H1 (cell line): ENCODE results near the gene ACAA1. TPM values are rescaled to one million over a fixed set of nuclear protein-coding genes. Genes with fewer than 3 reads are reported as not detected.

Experiments
- CTCF ChIA-PET: fragments of 300-600 bp; sonication (Branson Sonifier 250); formaldehyde crosslinking; loops from one replicate; lab custom pipeline; 2021; ENCODE audit not compliant: partially characterized antibody; lab: Charles Lee
- POLR2A ChIA-PET: fragments of 300-600 bp; sonication (Branson Sonifier 250); formaldehyde crosslinking; loops from one replicate; lab custom pipeline; 2021; ENCODE audit warnings: inconsistent platforms; ENCODE audit not compliant: partially characterized antibody; lab: Charles Lee
- DNase-seq, 2 experiments: peaks; one replicate each; pipeline versions ENCODE4 v3.0.0 to v3.0.0-alpha.2; 2010 to 2022; ENCODE audit warnings: low spot score in 2 of 2, low read depth in 1 of 2, mixed read lengths in 1 of 2
- FAIRE-seq: peaks from 2 replicates; lab custom pipeline; 2011; peaks lifted over from hg19 to GRCh38; lab: Jason Lieb, UNC
- H2AFZ ChIP-seq: 2 replicates; pipeline ENCODE4 v1.8.1; 2012; ENCODE audit warnings: low read length, inconsistent platforms
- H2AK5ac ChIP-seq: 2 replicates; pipeline ENCODE4 v1.6.1; 2013; ENCODE audit warnings: low read depth, low read length
- H2BK120ac ChIP-seq: replicated peaks from 2 replicates; pipeline ENCODE3; 2013; ENCODE audit warnings: low read depth, low read length, inconsistent platforms
- H2BK12ac ChIP-seq: 2 replicates; pipeline ENCODE4 v1.6.1; 2013; ENCODE audit warnings: low read depth, low read length
- H2BK15ac ChIP-seq: 2 replicates; pipeline ENCODE4 v1.6.1; 2013; ENCODE audit warnings: low read length
- H2BK20ac ChIP-seq: 2 replicates; pipeline ENCODE4 v1.6.1; 2013; ENCODE audit warnings: low read length
- H2BK5ac ChIP-seq: 2 replicates; pipeline ENCODE4 v1.6.1; 2013; ENCODE audit warnings: low read depth, low read length
- H3K14ac ChIP-seq: 2 replicates; pipeline ENCODE4 v1.6.1; 2013; ENCODE audit warnings: inconsistent platforms; ENCODE audit not compliant: insufficient read length
- H3K18ac ChIP-seq: 2 replicates; pipeline ENCODE4 v1.6.1; 2013; ENCODE audit warnings: low read length; ENCODE audit errors: extremely low read depth
- H3K23ac ChIP-seq: 2 replicates; pipeline ENCODE4 v1.6.1; 2013; ENCODE audit warnings: inconsistent platforms; ENCODE audit not compliant: insufficient read length
- H3K23me2 ChIP-seq: 2 replicates; pipeline ENCODE4 v1.6.1; 2013; ENCODE audit warnings: low read depth, low read length
- H3K27ac ChIP-seq: 2 replicates; pipeline ENCODE4 v1.6.1; 2011; ENCODE audit warnings: low read depth, low read length, inconsistent platforms
- H3K27me3 ChIP-seq, 4 experiments: replicated peaks in 1 of 4; 1 replicate in 1 of 4; 2 replicates in 3 of 4; pipeline versions ENCODE4 v1.6.1 to v1.8.1; 2011 to 2013; ENCODE audit warnings: low read length in 3 of 4, mild to moderate bottlenecking in 3 of 4, inconsistent platforms in 2 of 4, mixed read lengths in 2 of 4, moderate library complexity in 1 of 4; ENCODE audit not compliant: control insufficient read depth in 3 of 4, insufficient read depth in 3 of 4; ENCODE audit errors: extremely low read depth in 1 of 4
- H3K36me3 ChIP-seq, 4 experiments: 2 replicates each; pipeline versions ENCODE4 v1.6.1 to v1.8.1; 2011 to 2013; ENCODE audit warnings: mild to moderate bottlenecking in 4 of 4, low read length in 3 of 4, moderate library complexity in 2 of 4, control low read depth in 1 of 4, inconsistent platforms in 1 of 4; ENCODE audit not compliant: insufficient read depth in 4 of 4, control insufficient read depth in 2 of 4
- H3K4ac ChIP-seq: replicated peaks from 2 replicates; pipeline ENCODE3; 2013; ENCODE audit warnings: low read length, low read depth, mixed read lengths, inconsistent platforms; ENCODE audit not compliant: insufficient read length
- H3K4me1 ChIP-seq, 4 experiments: replicated peaks in 1 of 4; 1 replicate in 1 of 4; 2 replicates in 3 of 4; pipeline versions ENCODE4 v1.6.1 to v1.8.1; 2011 to 2013; ENCODE audit warnings: low read length in 3 of 4, inconsistent platforms in 2 of 4, mixed read lengths in 1 of 4; ENCODE audit not compliant: insufficient read depth in 4 of 4, control insufficient read depth in 3 of 4
- H3K4me2 ChIP-seq, 2 experiments: 2 replicates each; pipeline versions ENCODE4 v1.6.1 to v1.8.1; 2011 to 2013; ENCODE audit warnings: low read depth in 2 of 2, low read length in 2 of 2, control low read depth in 1 of 2, inconsistent platforms in 1 of 2, mild to moderate bottlenecking in 1 of 2; ENCODE audit not compliant: insufficient read depth in 1 of 2
- H3K4me3 ChIP-seq, 4 experiments: fragments of 200-600, 300-600 bp in 1 of 4; sonication (generic), shearing (Covaris generic), sonication (Bioruptor Twin) in 1 of 4; 2 replicates each; pipeline versions ENCODE4 v1.5.1 to v1.8.1; 2011 to 2016; ENCODE audit warnings: low read length in 4 of 4, low read depth in 3 of 4, control low read depth in 2 of 4, inconsistent platforms in 2 of 4, mild to moderate bottlenecking in 2 of 4, mixed read lengths in 1 of 4, moderate library complexity in 1 of 4; ENCODE audit not compliant: insufficient read depth in 2 of 4; ENCODE audit errors: extremely low read depth in 1 of 4
- H3K56ac ChIP-seq: replicated peaks from 2 replicates; pipeline ENCODE3; 2013; ENCODE audit warnings: low read depth, mild to moderate bottlenecking, mixed read lengths, low read length, inconsistent platforms; ENCODE audit not compliant: insufficient read length
- H3K79me1 ChIP-seq: 2 replicates; pipeline ENCODE4 v1.6.1; 2013; ENCODE audit warnings: low read depth, low read length, control low read depth
- H3K79me2 ChIP-seq, 2 experiments: 2 replicates each; pipeline versions ENCODE4 v1.6.1 to v1.8.1; 2012 to 2013; ENCODE audit warnings: low read length in 2 of 2, mild to moderate bottlenecking in 2 of 2, inconsistent platforms in 1 of 2; ENCODE audit not compliant: insufficient read depth in 2 of 2, control insufficient read depth in 1 of 2
- H3K9ac ChIP-seq, 4 experiments: replicated peaks in 1 of 4; 1 replicate in 1 of 4; 2 replicates in 3 of 4; pipeline versions ENCODE4 v1.6.1 to v1.8.1; 2011 to 2013; ENCODE audit warnings: low read depth in 3 of 4, low read length in 3 of 4, control low read depth in 2 of 4, mild to moderate bottlenecking in 2 of 4, moderate library complexity in 2 of 4, inconsistent platforms in 1 of 4; ENCODE audit errors: extremely low read depth in 1 of 4
- H3K9me3 ChIP-seq, 2 experiments: 2 replicates each; pipeline versions ENCODE4 v1.6.1 to v1.8.1; 2012 to 2013; ENCODE audit warnings: mild to moderate bottlenecking in 2 of 2, moderate library complexity in 2 of 2, control low read depth in 1 of 2, inconsistent platforms in 1 of 2, low read depth in 1 of 2, low read length in 1 of 2, mixed read lengths in 1 of 2; ENCODE audit not compliant: insufficient read depth in 2 of 2
- H4K20me1 ChIP-seq, 2 experiments: replicated peaks in 1 of 2; 2 replicates each; pipeline versions ENCODE3 to v1.8.1; 2011 to 2013; ENCODE audit warnings: inconsistent platforms in 2 of 2, low read length in 2 of 2, mild to moderate bottlenecking in 1 of 2; ENCODE audit not compliant: insufficient read depth in 2 of 2, control insufficient read depth in 1 of 2
- H4K5ac ChIP-seq: 2 replicates; pipeline ENCODE4 v1.6.1; 2013; ENCODE audit warnings: low read length, low read depth, mixed read lengths, inconsistent platforms; ENCODE audit not compliant: insufficient read length
- H4K8ac ChIP-seq: 2 replicates; pipeline ENCODE4 v1.8.0; 2013; ENCODE audit warnings: mild to moderate bottlenecking, moderate library complexity, low read length, inconsistent platforms; ENCODE audit not compliant: insufficient read depth; ENCODE audit errors: extremely low read depth
- H4K91ac ChIP-seq: replicated peaks from 2 replicates; pipeline ENCODE3; 2013; ENCODE audit warnings: low read length, mixed read lengths, inconsistent platforms; ENCODE audit not compliant: insufficient read length
- EGR1 ChIP-seq: IDR thresholded peaks from 2 replicates; pipeline ENCODE4 v1.6.1; 2011; ENCODE audit warnings: low read depth, low read length, borderline replicate concordance
- FOSL1 ChIP-seq: IDR thresholded peaks from 2 replicates; pipeline ENCODE4 v1.6.1; 2011; ENCODE audit warnings: mild to moderate bottlenecking, low read depth, low read length, moderate library complexity; ENCODE audit not compliant: insufficient read depth
- KDM1A ChIP-seq: fragments of 200-600, 300-600 bp; sonication (generic); IDR thresholded peaks from 2 replicates; pipeline ENCODE4 v1.7.1; 2016; ENCODE audit warnings: mild to moderate bottlenecking, low read length, borderline replicate concordance
- SIN3A ChIP-seq, 2 experiments: IDR thresholded peaks in 1 of 2; conservative IDR thresholded peaks in 1 of 2; 2 replicates each; pipeline ENCODE4 v1.6.1; 2011 to 2012; ENCODE audit warnings: low read length in 2 of 2, improper control_type of control experiment in 1 of 2, low read depth in 1 of 2, mild to moderate bottlenecking in 1 of 2
- TEAD4 ChIP-seq: IDR thresholded peaks from 2 replicates; pipeline ENCODE4 v1.6.1; 2012; ENCODE audit warnings: low read depth, low read length, inconsistent platforms, mixed read lengths
- WGBS, 2 experiments: shearing (Covaris generic) in 1 of 2; methylation state at CpG; one replicate each; pipeline versions ENCODE4 v1.1.6 to v1.1.7; 2013 to 2015; ENCODE audit warnings: low lambda C conversion rate in 2 of 2, mixed read lengths in 2 of 2, inconsistent platforms in 1 of 2, low coverage in 1 of 2, missing lambda C conversion rate in 1 of 2; ENCODE audit not compliant: insufficient replicate concordance in 2 of 2, insufficient coverage in 1 of 2, insufficient read length in 1 of 2; ENCODE audit errors: extremely low coverage in 1 of 2, missing lambda C conversion rate in 1 of 2; 5-methylcytosine and 5-hydroxymethylcytosine counted together
- polyA plus RNA-seq, 7 experiments: library from polyadenylated mRNA; depleted of rRNA in 3 of 7; stranded (reverse) in 5 of 7; unstranded in 2 of 7; fragments of >200 nt in 5 of 7; fragments of 200-250 nt in 2 of 7; gene quantifications; 1 replicate in 5 of 7; 2 replicates in 1 of 7; 4 replicates in 1 of 7; pipeline versions ENCODE4 v1.2.1 to v1.2.3, GENCODE V29; 2011 to 2013; ENCODE audit warnings: missing spikeins in 2 of 7, mixed read lengths in 2 of 7
- total RNA-seq: library from RNA; stranded (reverse); fragmentation: NEBNext Ultra II Directional; extraction: Animal tissue kit (Norgen Biotek cat#: 25700); gene quantifications from 2 replicates; pipeline ENCODE4 v1.2.1, GENCODE V29; 2021

The ACAA1 gene
- total and polyA plus RNA-seq, 2 of the 8 experiments (the other 6 are each of a cell fraction or from before 2014, with no cell fraction given): 23.1 to 34.8 TPM

DNA sequence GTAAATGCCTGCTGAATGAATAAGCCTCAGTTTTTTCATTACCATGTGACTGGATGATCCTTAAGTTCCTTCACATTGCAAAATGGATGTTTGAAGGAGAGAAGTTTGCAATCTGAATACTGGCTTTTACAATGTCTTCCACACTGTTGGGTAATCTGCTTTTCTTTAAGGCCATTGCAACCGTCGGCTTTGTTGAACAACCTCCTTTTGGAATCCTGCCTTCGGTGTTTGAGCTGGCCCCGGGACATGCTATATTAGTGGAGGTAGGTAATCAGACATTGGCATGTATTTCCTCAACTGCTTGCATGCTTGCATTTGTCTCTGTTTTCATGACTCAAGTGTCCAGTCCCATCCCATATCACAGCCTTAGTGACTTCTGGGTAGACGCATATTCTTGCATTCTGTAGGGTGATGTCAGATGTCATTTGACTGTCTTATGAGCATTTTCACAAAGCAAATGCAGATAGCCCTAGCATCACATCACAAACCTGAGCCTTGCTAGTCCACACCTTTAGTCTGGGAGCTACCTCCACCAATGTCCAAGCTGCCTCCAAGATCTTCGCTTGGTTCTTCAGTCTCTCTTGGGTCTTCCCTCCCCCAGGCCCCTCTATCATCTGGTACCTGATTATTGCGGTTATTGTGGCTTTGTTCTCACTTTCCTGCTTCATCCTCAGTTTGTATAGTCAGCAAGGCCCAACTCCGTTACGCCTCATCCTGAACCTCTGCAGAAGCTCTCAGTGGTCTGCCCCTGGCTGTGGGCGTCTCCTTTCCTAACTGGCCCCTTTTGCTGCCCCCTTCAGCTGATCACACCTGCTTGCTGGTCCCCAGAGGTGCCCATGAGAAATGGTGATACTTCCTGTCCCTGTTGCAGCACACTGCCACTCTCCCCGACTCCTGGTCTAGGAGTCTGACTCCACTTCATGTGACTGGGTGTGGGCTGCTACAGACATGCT, 48.5 kb downstream of the ACAA1 start:
- WGBS, 2 experiments: 90% methylated on average over 11 of the region's 11 CpGs; no CpG with 5 or more reads in 1 of the 2 experiments
- Histone ChIP-seq H3K14ac (no peak overlapping the region), H4K91ac (no peak overlapping the region), H2BK120ac (no peak overlapping the region), H3K79me2 (no peaks in the 10 kb centered on the region), H3K9ac (no peak overlapping the region), H4K5ac (no peak overlapping the region), H3K23ac (no peak overlapping the region), H3K4me3 (no peak overlapping the region), H3K4ac (no peak overlapping the region), H2AFZ (no peak overlapping the region), H3K27me3 (no peaks in the 10 kb centered on the region), H3K4me2 (no peak overlapping the region), H4K8ac (no peak overlapping the region), H3K36me3 (no peaks in the 10 kb centered on the region), H3K4me1 (no peaks in the 10 kb centered on the region), H2BK5ac (no peak overlapping the region), H2BK15ac (no peak overlapping the region), H3K27ac (no peak overlapping the region), H2BK20ac (no peak overlapping the region), H4K20me1 (no peaks in the 10 kb centered on the region), H2AK5ac (no peak overlapping the region), H2BK12ac (no peak overlapping the region), H3K9me3 (peaks cover 5 to 8% of the 10 kb centered on the region in 2 experiments), H3K23me2 (peaks cover 4% of the 10 kb centered on the region; the same call in 1 of the 2 replicates), H3K79me1 (no peaks in the 10 kb centered on the region), H3K56ac (no peak overlapping the region), H3K18ac (no peak overlapping the region)
- CTCF ChIA-PET: interaction anchor here (0.6 to 1.6 kb wide), 7 partner anchors 10 to 927 kb away, joined by 3 to 4 read pairs (median 3); no protein-coding TSS in a partner anchor
- no peak for FAIRE-seq
- no peak for DNase-seq
- TF ChIP-seq TEAD4 (no peak), EGR1 (no peak), FOSL1 (no peak), SIN3A (conservative IDR thresholded peaks at IDR 0.05 in 1 of 2, IDR thresholded peaks at IDR 0.05 in 1 of 2; ENCODE audit: low read depth in 1 of 2, low read length in 2 of 2) (no peak), KDM1A (no peak)
- POLR2A ChIA-PET: interaction anchor here (0.9 kb wide), 2 partner anchors 10 to 49 kb away, joined by 3 read pairs; partner anchors contain the start of gene DLEC1
